HG02588 (cell line): ENCODE results near the gene OR7A5.
"Not testable (repeated sequence)": the region's sequence is repeated elsewhere in the genome, so short reads cannot be mapped to it uniquely, and the experiment has no call there.

Experiments used
- ATAC-seq: cut with Tn5 transposase; IDR thresholded peaks from one replicate; pipeline ENCODE4 v1.9.1; 2021; ENCODE audit warnings: mild to moderate bottlenecking, moderate library complexity; ENCODE audit not compliant: unreplicated experiment

Gene OR7A5

GRCh38 chr19:14835011-14835410 lies at the start of gene OR7A5, which contains the start of gene OR7C1:
Gene OR7A5 (minus strand): TSS chr19:14835185. CDS start chr19:14828241, 6,944 bp downstream.
Gene OR7C1 (minus strand): TSS chr19:14835185. CDS start chr19:14800136, 35,049 bp downstream.
- ATAC-seq, result no peak

GRCh38 chr19:14871619-14872230 lies 36.7 kb upstream of the OR7A5 start:
- no peak for ATAC-seq

DNA sequence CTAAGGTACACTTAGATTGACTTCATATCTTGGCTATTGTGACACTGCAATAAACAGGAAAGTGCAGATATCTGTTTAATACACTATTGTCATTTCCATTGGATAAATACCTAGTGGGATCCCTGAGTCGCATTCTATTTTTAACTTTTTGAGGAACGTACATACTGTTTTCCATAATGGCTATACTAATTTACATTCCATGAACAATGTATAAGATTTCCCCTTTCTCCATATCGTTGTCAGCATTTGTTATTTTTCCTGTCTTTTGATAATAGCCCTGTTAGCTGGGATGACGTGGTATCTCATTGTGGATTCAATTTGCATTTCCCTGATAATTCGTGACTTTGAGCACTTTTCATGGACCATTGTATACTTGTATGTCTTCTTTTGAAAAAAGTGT lies 33.5 kb upstream of the OR7A5 start:
- ATAC-seq, result no peak

- ATAC-seq, result no peak
Observed at GRCh38 chr19:14848822-14849221, 13.8 kb upstream of the OR7A5 start, which contains the start of gene OR7A10. Gene OR7A10 (minus strand): TSS chr19:14848922. CDS start chr19:14841877, 7,045 bp downstream.

DNA sequence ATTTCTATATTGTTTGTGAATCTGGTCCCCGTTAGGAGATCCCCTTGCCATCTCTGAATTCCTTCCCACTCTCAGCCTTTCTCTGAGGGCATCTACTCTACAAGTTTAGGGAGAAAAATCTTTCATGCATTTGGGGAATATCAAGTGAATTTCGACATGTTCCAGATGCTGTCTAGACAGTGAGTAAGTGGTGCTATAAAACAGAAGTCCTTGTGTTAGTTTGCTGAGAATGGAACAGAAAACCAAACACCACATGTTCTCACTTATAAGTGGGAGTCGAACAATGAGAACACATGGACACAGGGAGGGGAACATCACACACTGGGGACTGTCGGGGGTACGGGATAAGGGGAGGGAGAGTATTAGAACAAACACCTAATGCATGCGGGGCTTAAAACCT lies 8.6 kb upstream of the OR7A5 start:
- no peak for ATAC-seq

GRCh38 chr19:14843169-14843568 lies 8.2 kb upstream of the OR7A5 start:
- ATAC-seq, result no peak

- no peak for ATAC-seq
Observed at GRCh38 chr19:14840206-14840605, 5.2 kb upstream of the OR7A5 start.

GRCh38 chr19:14837391-14837790 lies 2.4 kb upstream of the OR7A5 start:
- ATAC-seq, result no peak

DNA sequence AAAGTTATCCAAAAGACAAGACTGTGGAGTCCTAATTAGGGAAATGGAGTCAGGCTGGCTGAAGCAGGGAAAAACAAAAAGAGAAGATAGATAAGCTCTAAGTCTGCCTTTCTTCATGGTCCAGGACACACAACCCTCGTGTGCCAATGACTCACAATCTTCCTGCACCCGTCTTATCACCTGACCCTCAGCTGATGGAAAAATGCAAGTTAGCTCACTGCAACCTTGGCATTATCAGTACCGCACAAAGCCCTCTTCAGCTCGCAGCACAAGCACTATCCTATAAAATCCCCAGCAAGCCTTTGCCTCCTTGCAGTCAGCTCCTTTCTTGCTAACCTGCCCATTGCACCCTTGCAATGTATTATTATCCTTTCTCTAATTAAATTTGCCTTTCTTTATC lies 4.3 kb downstream of the OR7A5 start:
- no peak for ATAC-seq

GRCh38 chr19:14826006-14826405 lies 9.0 kb downstream of the OR7A5 start:
- ATAC-seq, result no peak

GRCh38 chr19:14821937-14822336 lies 13.0 kb downstream of the OR7A5 start:
- no peak for ATAC-seq

- ATAC-seq, result no peak
Observed at GRCh38 chr19:14818588-14818987, 16.4 kb downstream of the OR7A5 start.

- no peak for ATAC-seq
Observed at GRCh38 chr19:14817052-14817451, 17.9 kb downstream of the OR7A5 start.

- ATAC-seq, result no peak
Observed at GRCh38 chr19:14814982-14815652, 19.9 kb downstream of the OR7A5 start.

- no peak for ATAC-seq
Observed at GRCh38 chr19:14809272-14810057, 25.5 kb downstream of the OR7A5 start.

- ATAC-seq, result no peak
Observed at GRCh38 chr19:14804765-14805164, 30.2 kb downstream of the OR7A5 start.

- no peak for ATAC-seq
Observed at GRCh38 chr19:14798760-14799159, 36.2 kb downstream of the OR7A5 start.

- ATAC-seq, result no peak
Observed at GRCh38 chr19:14796021-14796420, 39.0 kb downstream of the OR7A5 start.

DNA sequence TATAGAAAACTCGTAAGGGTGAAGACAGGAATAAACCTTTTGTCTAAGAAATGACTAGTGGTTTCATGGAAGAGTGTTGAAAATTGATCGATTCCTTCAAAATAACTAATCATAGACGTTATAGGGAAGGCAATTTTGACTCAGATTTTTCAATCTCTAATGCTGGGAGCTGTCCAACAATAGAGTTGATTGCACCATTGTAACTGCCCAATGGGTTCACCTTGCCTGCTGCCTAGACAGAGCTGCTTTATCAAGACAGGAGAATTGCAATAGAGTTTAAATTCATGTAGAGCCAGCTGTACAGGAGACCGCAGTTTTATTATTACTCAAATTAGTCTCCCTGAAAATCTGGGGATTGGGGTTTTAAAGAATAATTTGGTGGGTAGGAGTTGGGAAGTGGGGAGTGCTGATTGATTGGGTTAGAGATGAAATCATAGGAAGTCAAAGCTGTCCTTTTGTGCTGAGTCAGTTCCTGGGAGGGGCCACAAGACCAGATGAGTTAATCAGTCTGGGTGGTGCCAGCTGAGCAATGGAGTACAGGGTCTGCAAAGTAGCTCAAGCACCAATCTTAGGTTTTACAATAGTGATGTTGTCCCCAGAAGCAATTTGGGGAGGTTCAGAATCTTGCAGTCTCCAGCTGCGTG lies 39.8 kb downstream of the OR7A5 start:
- ATAC-seq, result no peak

DNA sequence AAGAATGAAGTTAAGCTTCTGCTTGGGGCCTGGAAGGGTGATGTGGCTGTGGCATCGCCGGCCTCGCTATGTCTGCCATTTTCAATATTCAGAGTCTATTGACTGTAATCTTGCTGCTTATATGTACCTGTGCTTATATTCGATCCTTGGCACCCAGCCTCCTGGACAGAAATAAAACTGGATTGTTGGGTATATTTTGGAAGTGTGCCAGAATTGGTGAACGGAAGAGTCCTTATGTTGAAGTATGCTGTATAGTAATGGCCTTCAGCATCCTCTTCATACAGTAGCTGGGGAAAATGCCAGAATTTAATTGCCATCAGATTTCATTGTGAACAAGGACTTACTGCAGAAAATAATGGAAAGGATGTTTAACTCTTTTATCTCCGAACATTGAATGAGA lies 42.7 kb downstream of the OR7A5 start:
- not testable (repeated sequence) for ATAC-seq

- no peak for ATAC-seq
Observed at GRCh38 chr19:14786421-14786851, 48.5 kb downstream of the OR7A5 start.
